Midbrain (tissue), 1 donor: Measurements from ENCODE around the gene INMT.
"Not testable (repeated sequence)": the region's sequence is repeated elsewhere in the genome, so short reads cannot be mapped to it uniquely, and the experiment has no call there.

ENCODE experiments used
- DNase-seq: peaks from one replicate; lab custom pipeline; 2025; lab: John Stamatoyannopoulos, UW

The INMT gene

GRCh38 chr7:30751696-30752273 is at the start of gene INMT:
INMT (plus strand) TSS chr7:30752135; CDS start chr7:30752151, 16 bp downstream.
- no peak for DNase-seq

DNA sequence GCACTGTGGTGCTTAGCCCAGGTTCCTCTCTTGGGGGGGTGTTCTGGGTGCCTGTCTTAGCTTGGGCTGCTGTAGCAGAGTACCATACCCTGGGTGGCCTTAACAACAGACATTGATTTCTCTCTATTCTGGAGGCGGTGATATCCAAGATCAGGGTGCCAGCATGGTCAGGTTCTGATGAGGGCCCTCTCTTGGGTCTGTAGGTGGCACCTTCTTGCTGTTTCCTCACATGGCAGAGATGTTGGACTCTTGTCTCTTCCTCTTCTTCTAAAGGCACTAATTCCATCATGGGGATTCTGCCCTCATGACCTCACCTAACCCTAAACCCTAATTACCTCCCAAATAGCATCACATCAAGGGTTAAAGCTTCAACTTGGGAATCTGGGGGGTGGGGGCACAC is 49.7 kb upstream of the INMT start:
- no peak for DNase-seq

- DNase-seq = no peak
These were observed 48.2 kb upstream of the INMT start for GRCh38 chr7:30703756-30704155.

GRCh38 chr7:30705008-30705407 is 46.9 kb upstream of the INMT start:
- DNase-seq = no peak

DNA sequence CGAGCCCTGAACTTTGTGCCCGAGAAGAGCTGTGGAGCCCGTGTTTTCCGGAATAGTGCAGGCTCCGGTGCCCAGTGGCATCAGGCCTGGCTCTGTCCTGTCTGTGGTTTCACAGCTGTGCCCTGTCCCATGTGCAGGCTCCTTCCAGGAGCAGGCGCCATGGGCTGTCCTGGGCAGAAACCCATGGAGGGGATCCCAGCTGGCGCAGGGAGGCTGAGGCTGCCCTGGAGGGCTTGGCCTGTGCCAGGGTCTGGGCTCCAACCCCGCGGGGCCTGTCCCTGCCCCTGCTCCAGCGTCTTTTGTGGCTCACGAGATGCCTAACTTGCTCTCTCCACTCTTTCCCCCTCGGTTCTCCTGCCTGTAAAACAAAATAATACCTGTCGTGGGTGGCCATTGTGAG is 46.3 kb upstream of the INMT start:
- no peak for DNase-seq

DNA sequence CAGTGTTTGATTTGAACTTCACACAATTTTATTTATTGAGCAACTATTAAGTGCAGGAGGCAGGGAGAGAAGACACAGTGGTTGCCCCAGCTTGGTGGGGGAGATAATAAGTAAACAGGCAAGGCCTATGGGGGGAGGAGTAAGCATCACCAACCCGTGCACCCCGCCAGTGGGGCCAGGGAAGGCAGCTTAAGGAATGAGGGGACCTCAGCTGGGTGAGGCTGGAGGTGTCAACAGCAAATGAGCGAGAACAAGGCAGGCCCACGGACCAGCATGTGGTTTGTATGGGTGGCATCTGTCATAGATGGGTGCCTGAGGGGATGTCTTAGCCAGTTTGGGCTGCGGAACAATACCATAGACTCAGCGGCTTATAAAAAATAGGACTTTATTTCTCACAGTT is 45.6 kb upstream of the INMT start:
- DNase-seq = no peak

DNA sequence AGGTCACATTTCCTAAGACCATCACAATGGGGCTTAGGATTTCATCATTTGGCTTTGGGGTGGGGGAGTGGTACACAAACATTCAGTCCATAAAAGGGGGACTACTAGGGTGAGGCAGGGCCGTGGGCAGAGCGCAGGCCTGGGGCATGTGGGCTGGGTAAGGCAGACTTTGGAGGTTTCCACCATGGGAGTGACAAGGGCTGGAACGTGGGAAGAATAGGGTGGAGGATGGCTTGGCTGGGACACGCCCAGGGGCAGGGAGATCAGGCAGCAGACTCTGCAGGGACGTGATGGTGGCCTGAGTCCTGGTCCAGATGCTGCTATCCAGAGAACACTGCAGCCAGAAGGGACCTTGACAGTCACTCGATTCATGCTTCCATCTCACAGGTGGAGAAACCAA is 45.0 kb upstream of the INMT start:
- no peak for DNase-seq

GRCh38 chr7:30707391-30708357 is 44.3 kb upstream of the INMT start:
- DNase-seq = no peak

DNA sequence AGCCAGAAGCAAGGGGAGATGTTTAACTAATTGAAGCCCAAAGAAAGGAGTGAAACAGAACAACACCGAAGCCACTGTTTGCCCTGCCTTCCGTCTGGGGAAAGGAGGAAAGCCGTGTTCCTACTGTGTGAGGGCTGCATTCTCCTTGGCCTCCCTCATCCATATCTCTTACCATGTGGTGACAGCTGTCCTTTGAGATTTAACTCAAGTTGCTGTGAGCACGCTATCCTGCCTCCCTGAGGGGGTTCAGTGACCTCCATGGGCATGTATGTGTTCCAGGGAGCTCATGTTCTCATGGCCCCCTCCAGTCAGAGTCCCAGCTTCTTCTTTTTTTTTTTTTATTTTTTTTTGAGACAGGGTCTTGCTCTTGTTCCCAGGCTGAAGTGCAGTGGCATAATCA is 43.5 kb upstream of the INMT start:
- no peak for DNase-seq

DNA sequence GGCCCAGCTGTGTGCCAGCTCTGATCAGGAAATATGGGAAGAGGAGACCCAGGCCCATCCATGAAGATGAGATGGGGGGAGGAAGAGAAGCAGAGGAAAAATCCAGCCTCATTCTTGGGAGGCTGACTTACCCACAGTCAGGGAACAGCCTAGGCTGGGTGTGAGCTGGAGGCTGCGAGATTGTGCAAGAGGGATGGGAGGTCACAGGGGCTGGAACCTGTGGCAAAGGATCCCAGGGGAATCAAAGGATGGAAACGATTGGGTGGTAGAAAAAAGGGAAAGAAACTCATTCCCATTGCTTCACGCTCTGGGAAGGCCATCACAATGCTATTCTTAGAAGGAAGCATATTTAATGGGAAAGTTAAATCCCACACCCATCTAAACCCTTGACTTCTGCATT is 43.0 kb upstream of the INMT start:
- no peak for DNase-seq

GRCh38 chr7:30709549-30709948 is 42.4 kb upstream of the INMT start:
- DNase-seq = no peak

DNA sequence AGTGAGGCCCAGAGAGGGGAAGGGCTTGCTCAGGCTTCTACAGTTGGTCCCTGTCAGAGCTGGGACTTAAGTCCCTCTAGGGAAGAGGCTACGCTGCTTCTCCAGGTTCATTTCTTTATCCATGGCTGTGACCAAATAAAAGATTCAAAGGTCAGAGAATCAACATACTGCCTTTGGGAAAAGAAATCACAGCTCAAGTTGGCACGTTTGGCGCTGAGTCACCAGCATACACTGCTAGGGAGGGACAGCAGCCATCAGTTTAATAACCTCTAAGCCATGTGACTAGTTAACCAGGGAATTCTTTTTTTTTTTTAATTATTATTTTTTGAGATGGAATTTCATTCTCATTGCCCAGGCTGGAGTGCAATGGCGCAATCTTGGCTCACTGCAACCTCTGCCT is 41.3 kb upstream of the INMT start:
- DNase-seq = no peak

- no peak for DNase-seq
These were observed 38.5 kb upstream of the INMT start for GRCh38 chr7:30713392-30713791.

DNA sequence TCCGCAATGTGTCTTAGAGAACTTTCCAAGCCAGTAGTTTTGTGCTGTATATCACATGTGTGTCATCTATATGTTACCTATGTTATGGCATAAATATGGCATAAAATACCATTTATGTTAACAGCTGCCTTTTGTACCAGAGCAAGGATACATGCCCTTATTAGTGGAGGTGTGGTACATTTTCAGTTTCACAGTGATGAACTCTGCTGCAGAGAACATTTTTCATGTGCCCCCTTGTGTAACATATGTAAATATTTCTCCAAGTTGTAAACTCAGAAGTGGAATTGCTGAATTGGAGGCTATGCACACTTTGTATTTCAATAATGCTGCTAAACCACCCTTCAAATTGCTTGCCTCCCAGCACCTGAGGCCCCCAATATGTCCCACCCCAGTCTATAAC is 37.8 kb upstream of the INMT start:
- DNase-seq = no peak

- no peak for DNase-seq
These were observed 34.8 kb upstream of the INMT start for GRCh38 chr7:30717181-30717580.

- DNase-seq = not testable (repeated sequence)
These were observed 32.5 kb upstream of the INMT start for GRCh38 chr7:30719434-30719833.

- DNase-seq = no peak
These were observed 30.7 kb upstream of the INMT start for GRCh38 chr7:30721211-30721610.

DNA sequence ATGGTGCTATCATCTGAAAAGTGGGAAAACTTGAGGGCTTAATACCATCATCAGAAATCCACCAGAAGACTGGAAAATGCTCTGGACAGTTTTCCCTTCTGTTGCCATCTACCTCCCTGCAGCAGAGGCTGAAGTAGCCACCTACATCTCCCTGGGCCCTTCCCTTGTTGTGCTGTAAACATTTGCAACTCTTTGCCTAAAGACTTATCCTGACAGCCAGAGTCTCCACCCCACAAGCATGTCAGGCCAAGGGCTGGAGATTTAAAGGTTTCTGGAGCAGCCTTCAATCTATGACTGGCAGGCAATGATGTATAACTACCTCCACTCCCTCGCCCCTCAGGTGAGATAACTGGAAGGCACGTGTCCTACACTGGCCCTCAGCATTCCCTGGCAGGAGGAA is 29.7 kb upstream of the INMT start:
- DNase-seq = no peak

GRCh38 chr7:30722671-30723070 is 29.3 kb upstream of the INMT start:
- DNase-seq = no peak

GRCh38 chr7:30723776-30724175 is 28.2 kb upstream of the INMT start:
- no peak for DNase-seq

- DNase-seq = no peak
These were observed 25.5 kb upstream of the INMT start for GRCh38 chr7:30726296-30727006.

DNA sequence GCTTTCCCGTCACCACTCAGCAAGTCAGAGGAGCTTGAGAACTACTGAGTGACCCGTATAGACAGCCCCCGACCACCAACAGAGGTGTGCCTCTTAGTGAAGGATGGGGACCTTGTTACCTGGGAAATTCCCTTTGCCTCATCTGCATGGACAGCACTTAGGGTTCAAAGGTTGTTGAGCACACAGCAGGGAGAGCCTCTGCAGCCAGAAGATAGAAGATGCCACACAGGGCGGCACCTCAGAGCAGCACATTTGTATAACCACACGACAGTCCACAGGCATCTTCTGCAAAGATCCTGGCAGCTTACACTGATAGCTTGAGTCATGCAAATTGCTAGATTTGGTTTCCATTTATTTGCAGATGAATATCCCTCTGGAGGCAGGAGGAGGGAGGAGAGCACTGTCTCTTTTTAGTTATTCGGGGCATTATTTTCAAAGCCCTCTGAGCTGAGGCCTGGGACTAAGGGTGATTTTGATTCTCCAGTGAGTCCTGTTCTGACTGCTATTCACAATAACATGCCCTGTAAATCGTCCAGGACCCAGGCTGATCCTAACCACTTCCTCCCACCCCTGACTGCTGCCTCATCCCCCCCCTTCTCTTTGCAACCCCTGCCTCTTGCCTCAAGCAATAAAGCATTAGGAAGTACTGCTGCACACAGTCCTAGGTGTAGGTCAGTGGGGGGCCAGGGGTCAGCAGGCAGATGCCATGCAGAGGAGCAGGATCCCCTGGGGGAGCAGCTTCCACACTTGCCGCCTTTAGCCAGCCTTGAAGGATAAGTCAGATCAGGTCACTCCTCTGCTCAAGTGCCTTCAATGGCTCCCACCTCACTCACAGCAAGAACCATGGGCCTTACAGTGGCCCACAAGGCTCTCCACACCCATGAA is 24.6 kb upstream of the INMT start:
- no peak for DNase-seq
